PC-3 (cell line): ENCODE measurements around the gene CEACAM18.

Experiments used
- CTCF ChIP-seq: fragments of 300-600 bp; sonication (generic); conservative IDR thresholded peaks from 2 replicates; pipeline ENCODE4 v1.5.1; 2017; ENCODE audit warnings: antibody characterized with exemption, low read depth, mild to moderate bottlenecking, low read length
- EZH2 ChIP-seq: fragments of 300-600 bp; sonication (generic); IDR thresholded peaks from one replicate; pipeline ENCODE4 v1.6.1; 2017; ENCODE audit warnings: antibody characterized with exemption, mild to moderate bottlenecking, low read length; ENCODE audit not compliant: unreplicated experiment
- EZH2phosphoT487 ChIP-seq: fragments of 300-600 bp; sonication (generic); IDR thresholded peaks from 2 replicates; pipeline ENCODE4 v1.6.1; 2018; ENCODE audit warnings: mild to moderate bottlenecking, antibody characterized with exemption, low read length, borderline replicate concordance

- TF ChIP-seq CTCF (no peak), EZH2 (no peak), EZH2phosphoT487 (no peak)
Observed at GRCh38 chr19:51469629-51470028, 8.7 kb upstream of the CEACAM18 start.
